ENCODE data around the gene RABGAP1L.

Gene RABGAP1L

DNA sequence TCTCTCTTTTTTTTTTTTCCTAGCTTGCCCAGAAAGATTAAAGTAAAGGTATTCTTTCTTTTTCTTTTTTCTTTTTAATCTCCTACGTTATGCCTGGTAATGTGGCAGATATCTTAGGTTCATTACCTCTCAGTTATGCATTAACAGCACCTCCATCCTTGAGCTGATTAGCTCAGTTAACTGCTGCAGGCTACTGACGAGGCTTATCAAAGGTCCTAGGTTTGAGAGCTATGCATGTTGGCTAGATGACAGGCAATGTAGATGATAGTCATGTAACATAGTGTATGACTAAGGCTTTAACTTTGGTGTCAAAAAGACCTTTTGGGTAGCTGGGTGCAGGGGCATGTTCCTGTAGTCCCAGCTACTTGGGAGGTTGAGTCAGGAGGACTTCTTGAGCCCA is 786.7 kb downstream of the RABGAP1L start:
- FAIRE-seq = no peak
- no peak for DNase-seq (ENCODE audit: insufficient read length, low spot score)

DNA sequence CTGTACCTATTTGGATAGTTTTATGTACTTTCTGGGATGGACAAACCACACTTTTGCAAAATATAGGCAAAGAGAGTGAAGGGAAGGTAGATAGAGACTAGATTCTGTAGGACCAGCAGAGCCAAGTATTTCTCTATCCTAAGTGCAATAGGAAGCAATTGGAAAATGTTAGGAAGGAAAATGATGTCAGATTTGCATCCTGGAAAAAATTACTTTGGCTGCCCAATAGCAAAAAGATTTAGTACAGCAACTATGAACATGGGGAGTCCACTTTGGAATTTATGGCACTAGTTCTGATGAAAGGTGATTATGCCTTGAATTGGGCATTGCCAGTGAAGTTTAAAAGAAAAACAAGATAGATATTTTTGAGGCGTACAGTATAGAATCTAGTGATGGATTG is 789.7 kb downstream of the RABGAP1L start:
- no peak for DNase-seq (ENCODE audit: insufficient read length, low spot score)
- no peak for FAIRE-seq

DNA sequence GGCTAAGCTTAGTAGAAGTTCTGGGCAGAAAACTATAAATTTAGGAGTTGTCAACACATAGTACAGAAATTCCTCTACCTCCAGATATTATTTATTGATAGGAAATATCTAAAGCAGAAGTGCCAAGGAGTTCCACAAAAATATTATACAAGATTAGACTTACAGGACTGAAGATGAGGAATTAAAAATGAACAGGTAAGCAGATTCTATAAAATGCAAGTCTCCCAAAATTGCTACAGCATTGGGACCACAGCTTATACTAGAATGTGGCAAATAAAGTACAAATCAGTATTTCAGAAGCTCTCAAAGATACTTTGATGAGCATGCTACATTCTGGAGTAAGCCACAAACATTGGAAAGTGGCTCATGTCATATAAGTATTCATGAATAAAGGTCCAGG is 790.3 kb downstream of the RABGAP1L start:
- FAIRE-seq = no peak
- no peak for DNase-seq (ENCODE audit: insufficient read length, low spot score)

DNA sequence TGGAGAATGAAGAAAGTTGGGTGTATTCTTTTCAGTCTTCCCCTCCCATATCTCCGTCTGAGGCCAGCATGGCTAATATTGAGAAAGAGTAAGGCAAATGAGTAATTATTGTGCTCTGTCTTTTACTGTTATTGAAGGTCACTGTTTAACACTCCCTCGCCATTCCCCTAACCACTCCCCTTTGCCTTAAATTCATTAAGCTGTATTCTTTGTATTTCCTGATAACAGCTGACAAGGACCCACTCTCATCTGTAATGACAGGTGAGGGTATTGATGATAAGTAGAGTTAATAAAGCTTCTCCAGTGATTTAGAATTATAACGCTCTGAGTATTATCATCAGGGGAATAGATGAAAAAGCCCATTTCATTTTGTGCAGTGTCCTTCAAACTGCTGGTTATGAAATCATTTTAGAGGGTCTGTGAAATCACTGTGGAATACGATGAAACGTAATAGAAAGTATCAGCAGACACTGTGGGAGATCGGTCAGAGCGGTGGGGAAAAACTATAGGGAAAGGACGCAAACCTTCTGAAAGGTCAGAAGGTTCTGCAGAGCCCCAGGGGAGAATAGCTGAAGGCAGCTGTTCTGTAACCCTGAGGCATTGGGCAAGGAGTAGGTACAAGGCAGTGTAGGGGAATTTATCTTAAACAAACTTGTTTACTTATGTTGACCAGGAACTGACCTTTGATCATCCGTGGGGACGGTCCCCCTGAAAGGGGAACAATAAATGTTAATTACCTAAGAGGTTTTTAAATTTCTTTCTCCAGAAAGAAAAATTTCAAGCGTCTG is 794.2 kb downstream of the RABGAP1L start:
- DNase-seq (ENCODE audit: insufficient read length, low spot score) = no peak
- FAIRE-seq = no peak

DNA sequence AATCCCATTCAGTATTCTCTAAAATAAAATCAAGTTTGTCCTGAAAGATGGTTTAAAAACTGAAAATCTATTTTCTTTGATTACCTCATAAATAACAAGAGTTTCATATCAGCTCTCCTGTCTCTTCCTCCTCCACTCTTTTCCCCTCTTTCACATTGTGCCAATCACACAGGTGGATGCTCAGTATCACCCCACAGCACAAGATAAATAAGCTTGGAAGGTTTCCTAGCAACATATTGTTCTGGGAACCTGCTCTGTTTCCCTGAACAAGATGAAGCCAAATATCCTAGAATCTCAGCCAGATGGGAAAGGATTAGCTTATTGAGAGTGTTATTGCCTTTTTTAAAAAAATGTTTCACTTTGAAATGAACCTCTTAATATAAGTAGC is 794.7 kb downstream of the RABGAP1L start:
- DNase-seq (ENCODE audit: insufficient read length, low spot score) = no peak
- no peak for FAIRE-seq

- no peak for DNase-seq (ENCODE audit: insufficient read length, low spot score)
- FAIRE-seq = no peak
Measured at GRCh38 chr1:174954671-174955669, 795.6 kb downstream of the RABGAP1L start.

GRCh38 chr1:174956086-174956485 is 796.8 kb downstream of the RABGAP1L start:
- DNase-seq (ENCODE audit: insufficient read length, low spot score) (no peak), FAIRE-seq (no peak)

- DNase-seq (ENCODE audit: insufficient read length, low spot score) = no peak
- no peak for FAIRE-seq
Measured at GRCh38 chr1:174956976-174957375, 797.7 kb downstream of the RABGAP1L start.

- DNase-seq (ENCODE audit: insufficient read length, low spot score) (no peak), FAIRE-seq (no peak)
Measured at GRCh38 chr1:174957829-174958228, 798.5 kb downstream of the RABGAP1L start.

- DNase-seq (ENCODE audit: insufficient read length, low spot score) (no peak), FAIRE-seq (no peak)
Measured at GRCh38 chr1:174958396-174958795, 799.1 kb downstream of the RABGAP1L start.

DNA sequence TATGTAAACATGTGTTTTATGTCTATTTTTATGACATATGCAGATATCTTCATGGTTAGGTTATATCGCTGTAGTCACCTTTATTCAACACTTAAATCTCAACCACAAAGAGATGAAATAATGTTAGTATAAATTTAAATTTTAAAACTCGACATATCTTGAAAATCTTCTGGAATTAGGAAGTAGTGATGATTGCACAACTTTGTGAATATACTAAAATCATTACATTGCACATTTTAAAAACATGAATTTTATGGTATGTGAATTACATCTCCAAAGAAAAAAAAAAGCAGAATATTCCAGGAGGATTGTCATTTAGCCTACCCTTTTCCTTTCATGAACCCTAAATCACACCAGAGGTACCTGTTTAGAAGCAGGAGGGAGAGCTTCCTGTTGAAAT is 801.0 kb downstream of the RABGAP1L start:
- DNase-seq (ENCODE audit: insufficient read length, low spot score) (no peak), FAIRE-seq (no peak)

- FAIRE-seq = no peak
Measured at GRCh38 chr1:174963529-174964125, 804.3 kb downstream of the RABGAP1L start.

GRCh38 chr1:174964261-174964971 is 805.1 kb downstream of the RABGAP1L start:
- DNase-seq (ENCODE audit: insufficient read length, low spot score) (no peak), FAIRE-seq (no peak)

More at GRCh38 chr1:174963529-174964125, 804.3 kb downstream of the RABGAP1L start:
- no peak for DNase-seq (ENCODE audit: insufficient read length, low spot score)

- no peak for DNase-seq (ENCODE audit: insufficient read length, low spot score)
- no peak for FAIRE-seq
Measured at GRCh38 chr1:174964972-174965361, 805.6 kb downstream of the RABGAP1L start.

DNA sequence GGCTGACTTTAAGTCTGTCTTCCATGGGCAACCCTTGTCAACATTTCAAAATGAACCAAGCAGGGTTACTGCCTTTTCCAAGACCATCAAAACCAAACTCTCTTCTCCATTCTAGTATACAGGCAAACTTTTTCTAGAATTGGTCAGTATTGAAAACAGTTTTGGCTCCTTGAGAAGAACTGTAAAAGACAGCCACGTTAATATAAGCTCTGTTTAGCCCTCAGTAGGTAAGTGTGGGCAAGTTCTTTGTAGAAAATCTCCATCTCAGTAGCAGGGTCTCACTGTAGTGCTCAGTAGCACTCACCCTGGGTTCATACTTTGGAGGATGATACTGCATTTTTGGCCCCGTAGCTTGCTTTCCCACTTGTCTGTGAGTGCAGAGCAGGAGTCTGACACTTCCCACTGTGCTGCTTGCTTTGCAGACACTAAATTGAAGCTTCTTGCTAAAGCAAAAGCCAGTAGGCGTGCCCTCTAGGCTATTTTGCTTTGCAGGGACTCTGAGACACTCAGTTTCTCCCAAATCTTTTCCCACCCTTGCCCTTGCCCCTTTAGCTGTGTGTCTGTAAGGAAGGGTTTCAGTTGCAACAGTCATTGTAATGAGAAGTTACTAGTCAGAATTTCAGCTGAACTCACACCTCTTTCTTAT is 806.2 kb downstream of the RABGAP1L start:
- FAIRE-seq = no peak
- no peak for DNase-seq (ENCODE audit: insufficient read length, low spot score)

GRCh38 chr1:174966008-174966572 is 806.8 kb downstream of the RABGAP1L start:
- FAIRE-seq (no peak), DNase-seq (ENCODE audit: insufficient read length, low spot score) (no peak)

DNA sequence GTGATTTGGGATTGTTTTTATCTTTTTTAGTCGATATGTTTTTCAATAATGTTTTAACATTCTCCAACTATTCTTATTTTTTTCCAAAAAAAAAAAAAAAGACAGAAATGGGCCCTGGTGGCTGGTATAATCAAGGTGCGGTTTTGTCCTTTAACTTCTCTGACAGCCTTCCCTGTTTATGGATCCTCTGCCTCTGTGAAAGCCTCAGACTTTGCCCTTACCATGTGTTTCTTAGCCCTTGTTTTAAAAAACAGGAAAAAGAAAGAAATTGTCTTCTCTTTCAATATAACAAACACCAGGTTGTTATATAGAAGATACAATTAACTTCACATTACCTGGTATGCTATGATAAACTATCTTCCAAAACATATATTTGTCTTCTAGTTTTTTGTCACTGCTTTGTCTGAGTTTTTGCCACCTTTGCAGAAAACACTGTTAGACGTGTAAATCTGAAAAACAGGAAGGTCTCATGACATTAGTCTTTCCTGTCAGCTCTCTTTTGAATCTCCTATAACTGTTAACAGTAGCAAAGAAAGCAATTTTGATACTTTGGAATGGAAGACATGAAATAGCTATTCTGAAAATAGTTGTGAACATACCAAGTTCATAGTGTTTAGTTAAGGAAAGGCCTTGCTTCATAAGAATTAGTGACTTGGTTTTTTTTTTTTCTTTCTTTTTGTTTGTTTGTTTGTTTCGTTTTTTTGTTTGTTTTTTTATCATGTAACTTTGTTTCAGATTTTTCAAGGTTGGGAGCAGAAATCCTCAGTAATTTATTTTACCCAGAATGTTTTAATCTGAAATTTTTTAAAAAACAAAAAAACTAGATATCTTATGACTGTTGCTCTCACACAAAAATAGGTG is 808.8 kb downstream of the RABGAP1L start:
- DNase-seq (ENCODE audit: insufficient read length, low spot score) (no peak), FAIRE-seq (no peak)

DNA sequence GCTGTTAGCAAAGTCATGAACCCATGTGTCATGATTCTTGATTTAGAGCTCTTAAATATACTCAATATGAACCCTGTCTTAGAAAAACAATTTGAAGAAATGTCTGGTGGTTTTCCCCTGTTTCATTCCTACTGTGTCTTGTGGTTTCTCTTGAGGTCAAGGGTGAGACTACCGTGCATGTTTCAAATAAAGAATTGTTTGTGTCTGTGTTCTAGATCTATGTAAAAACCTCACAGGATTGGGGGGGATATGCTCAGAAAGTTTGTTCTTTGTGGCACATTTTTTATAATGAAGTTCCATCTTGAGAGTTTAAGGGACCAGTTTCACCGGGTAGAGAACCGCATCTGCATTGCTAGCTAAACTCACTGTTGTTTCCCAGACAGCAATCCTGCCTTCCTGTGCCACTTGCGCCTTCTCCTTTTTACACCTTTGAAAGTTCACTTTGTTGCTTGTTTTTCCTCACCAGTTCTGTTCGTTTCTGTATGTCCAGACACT is 809.5 kb downstream of the RABGAP1L start:
- FAIRE-seq (no peak), DNase-seq (ENCODE audit: insufficient read length, low spot score) (peak; percentile 21)

DNA sequence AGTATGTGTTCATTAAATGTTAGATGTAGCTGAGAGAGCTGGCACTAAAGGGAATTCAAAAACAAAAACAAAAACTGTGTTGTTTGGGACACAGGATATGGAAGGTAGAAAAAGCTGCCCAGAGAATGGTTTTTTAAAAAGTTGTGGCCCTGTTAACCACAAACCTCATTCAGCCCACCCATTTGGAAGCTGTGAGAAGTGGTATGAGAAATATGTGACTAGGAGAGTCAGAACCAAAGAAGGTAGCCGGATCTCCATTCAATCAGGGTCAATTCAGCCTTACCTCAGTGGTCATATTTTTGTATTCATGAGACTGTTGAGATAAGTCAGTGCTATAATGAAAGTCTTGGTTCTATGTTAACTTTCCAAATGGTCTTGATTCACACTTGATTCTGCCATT is 810.7 kb downstream of the RABGAP1L start:
- FAIRE-seq = no peak
- DNase-seq (ENCODE audit: insufficient read length, low spot score) = no peak

All from HTR-8/SVneo (cell line).